HG02678 (cell line): ENCODE results near the gene SOSTDC1.
A peak's percentile ranks its signal among the peaks of the same experiment; 100 is the strongest.

Source experiments
- ATAC-seq: cut with Tn5 transposase; IDR thresholded peaks from one replicate; pipeline ENCODE4 v1.9.1; 2021; ENCODE audit warnings: mild to moderate bottlenecking, moderate library complexity; ENCODE audit not compliant: unreplicated experiment

The SOSTDC1 gene

GRCh38 chr7:16420649-16421332, 44.7 kb downstream of the SOSTDC1 start:
- peak; percentile 80 for ATAC-seq

- ATAC-seq, result no peak
Measured at GRCh38 chr7:16420329-16420648, 45.2 kb downstream of the SOSTDC1 start.

- no peak for ATAC-seq
Measured at GRCh38 chr7:16419859-16420258, 45.7 kb downstream of the SOSTDC1 start.

DNA sequence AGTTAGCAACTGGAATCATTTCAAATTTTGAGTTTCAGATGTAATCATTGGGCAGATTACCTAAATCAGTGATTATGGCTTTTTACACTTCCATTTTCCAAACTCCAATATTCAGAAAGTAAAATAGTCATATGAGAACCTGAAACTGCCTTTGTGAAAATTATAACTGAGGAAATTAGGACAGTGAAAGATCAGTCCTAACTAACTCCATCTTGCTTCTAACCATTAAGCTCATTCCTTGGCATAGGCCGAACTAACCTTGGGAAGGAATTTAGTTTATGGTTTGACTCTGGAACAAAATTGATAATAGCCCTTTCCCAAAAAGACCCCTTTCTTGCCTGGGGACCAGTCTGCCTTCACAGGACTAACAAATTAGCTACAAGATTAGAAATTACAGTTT, 46.4 kb downstream of the SOSTDC1 start:
- ATAC-seq, result no peak

DNA sequence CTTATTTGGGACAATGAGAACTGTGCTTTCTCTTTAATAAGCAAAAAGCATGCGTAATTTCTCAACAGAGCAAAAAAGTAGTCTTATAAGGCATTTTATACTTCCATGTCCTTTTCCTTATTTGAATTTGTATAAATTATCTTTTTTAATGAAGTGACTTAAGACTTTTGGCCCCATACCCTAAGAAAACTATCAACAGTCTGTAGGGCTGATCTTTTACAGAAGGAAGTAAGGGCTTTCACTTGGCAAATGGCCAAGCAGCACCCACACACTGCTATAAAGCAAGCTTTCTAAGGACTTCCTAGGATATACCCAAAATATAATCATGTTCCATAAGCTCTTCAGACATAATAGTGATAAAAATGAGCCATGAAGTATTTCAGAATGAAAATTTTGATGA, 47.6 kb downstream of the SOSTDC1 start:
- ATAC-seq, result no peak

DNA sequence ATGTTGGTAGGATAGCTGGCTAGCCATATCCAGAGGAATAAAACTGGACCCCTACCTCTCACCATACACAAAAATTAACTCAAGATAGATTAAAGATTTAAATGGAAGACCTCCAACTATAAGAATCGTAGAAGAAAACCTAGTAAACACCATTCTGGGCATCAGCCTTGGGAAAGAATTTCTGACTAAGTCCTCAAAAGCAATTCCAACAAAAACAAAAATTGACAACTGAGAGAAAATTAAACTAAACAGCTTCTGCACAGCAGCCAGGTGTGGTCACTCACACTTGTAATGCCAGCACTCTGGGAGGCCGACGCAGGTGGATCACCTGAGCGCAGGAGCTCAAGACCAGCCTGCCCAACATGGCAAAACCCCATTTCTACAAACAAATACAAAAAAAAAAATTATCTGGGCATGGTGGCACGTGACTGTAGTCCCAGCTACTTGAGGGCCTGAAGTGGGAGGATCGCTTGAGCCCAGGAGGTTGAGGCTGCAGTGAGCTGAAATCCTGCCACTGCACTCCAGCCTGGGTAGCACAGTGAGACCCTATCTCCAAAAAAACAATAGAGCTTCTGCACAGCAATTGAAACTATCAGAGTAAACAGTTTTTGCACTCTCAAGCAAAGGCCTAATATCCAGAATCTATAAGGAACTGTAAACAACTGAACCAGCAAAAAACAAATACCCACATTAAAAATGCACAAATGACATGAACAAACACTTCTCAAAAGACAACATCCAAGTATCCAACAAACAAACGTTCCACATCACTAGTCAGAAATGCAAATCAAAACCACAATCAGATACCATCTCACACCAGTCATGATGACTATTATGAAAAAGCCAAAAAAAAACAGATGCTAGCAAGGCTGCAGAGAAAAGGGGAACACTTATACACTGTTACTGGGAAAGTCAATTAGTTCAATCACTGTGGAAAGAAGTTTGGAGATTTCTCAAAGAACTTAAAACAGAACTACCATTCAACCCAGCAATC, 49.0 kb downstream of the SOSTDC1 start:
- ATAC-seq, result no peak

DNA sequence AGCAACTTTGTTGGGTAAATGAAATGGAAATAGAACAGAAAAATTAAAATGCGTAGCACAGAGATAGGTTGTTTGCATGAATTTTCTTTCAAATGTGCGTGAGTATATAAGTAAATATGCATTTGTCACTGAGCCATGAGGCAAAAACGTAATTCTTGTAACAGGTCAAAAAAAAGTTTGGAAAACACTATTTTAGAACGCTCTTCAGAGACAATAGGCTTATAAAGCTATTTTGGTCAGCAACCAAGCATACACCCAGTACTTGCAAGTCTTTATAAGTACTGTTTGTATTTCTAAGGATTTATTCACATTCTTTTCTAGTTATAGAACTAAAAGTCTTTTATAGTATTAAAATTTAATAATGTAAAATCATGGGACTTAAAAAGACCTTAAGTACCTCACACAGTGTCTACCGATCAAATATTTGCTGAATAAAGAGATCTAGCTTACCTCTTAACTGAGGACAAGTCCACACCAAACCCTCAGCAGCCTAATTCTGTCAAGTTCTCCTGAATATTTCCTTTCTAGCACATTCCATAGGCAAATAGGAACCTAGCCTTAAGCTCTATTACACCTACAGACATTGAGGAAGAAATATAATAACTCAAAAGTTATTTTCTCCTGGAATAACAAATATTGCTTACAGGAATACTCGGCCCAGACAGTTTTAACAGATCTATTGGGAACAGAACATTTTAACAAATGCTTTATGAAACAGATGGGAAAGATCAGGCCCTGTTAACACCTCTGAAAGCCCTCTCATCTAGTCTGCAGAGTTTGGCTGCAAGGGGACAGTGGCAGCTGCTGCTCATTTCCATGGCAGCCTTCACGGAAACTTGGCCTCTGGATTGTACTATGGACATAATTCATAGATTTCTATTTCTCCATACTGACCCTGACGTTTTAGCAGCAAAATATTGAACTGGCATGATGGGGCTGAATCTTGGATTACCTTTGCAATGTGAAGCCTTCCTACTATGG, 53.0 kb downstream of the SOSTDC1 start:
- ATAC-seq, result no peak
